HAP-1 (cell line): Measurements from ENCODE around the gene SMARCAL1.
"Not testable (repeated sequence)": the region's sequence is repeated elsewhere in the genome, so short reads cannot be mapped to it uniquely, and the experiment has no call there.

Experiments used
- DNase-seq, 2 experiments: peaks; one replicate each; pipeline ENCODE4 v3.0.0-alpha.2; 2016 to 2020; ENCODE audit warnings: low spot score in 2 of 2
- H3K27me3 ChIP-seq: fragments of 250-450 bp; sonication (Bioruptor Pico); 2 replicates; pipeline ENCODE4 v1.5.1; 2020; ENCODE audit warnings: low read depth, mild to moderate bottlenecking, moderate library complexity
- H3K36me3 ChIP-seq: fragments of 250-450 bp; sonication (Bioruptor Pico); replicated peaks from 2 replicates; pipeline ENCODE4 v1.5.1; 2020; ENCODE audit warnings: mild to moderate bottlenecking
- H3K4me1 ChIP-seq: fragments of 250-450 bp; sonication (Bioruptor Pico); 2 replicates; pipeline ENCODE4 v1.5.1; 2020; ENCODE audit warnings: mild to moderate bottlenecking
- H3K4me3 ChIP-seq: fragments of 250-450 bp; sonication (Bioruptor Pico); 2 replicates; pipeline ENCODE4 v1.5.1; 2020; ENCODE audit warnings: mild to moderate bottlenecking, moderate library complexity
- H3K9me3 ChIP-seq: fragments of 250-450 bp; sonication (Bioruptor Pico); 2 replicates; pipeline ENCODE4 v1.5.1; 2020; ENCODE audit warnings: mild to moderate bottlenecking, moderate library complexity
- in situ Hi-C: fragments of 300-500 bp; cut with MboI; formaldehyde crosslinking; loops from 3 replicates; pipeline ENCODE4 v1.14.3; 2020; ENCODE audit warnings: low sequenced_read_pairs, inconsistent platforms, mixed read lengths

Gene SMARCAL1

DNA sequence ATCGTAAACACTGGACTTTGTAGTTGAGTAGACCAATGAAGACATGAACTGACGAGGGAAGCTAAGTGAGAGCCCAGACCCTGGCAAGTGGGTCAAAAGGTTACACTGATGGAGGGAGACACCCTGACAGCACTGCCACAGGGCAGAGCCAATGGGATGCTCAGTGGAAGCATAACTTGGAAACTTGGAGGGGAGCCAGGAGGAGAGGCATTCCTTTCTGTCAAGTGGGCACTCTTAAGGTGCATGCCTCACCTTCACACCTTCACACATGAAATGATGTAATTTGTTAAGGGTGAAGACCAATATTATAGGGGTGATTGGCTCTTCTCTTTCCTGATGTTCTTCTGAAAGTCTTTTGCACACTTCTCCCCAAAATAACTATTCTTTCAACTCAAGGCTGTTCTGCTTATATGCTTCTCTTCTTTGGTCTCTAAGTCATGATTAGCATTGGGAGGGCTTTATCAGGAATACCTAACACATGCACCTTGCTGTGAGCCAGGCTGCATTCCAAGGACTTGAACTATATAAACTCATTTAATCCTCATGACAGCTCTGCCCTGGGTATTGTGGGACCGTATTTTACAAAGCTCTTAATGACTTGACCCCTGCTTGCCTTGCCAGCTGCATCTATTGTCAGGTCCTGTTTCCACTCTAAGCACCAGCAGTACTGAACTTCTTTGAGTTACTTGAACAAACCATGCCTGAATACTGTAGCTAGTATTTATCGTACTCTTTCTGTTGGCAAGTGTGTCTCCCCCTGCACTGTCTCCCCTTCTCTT lies 105.4 kb downstream of the SMARCAL1 start:
- Histone ChIP-seq H3K27me3 (no peaks in the 10 kb centered on the region), H3K4me1 (no peaks in the 10 kb centered on the region), H3K9me3 (no peaks in the 10 kb centered on the region), H3K4me3 (no peak overlapping the region), H3K36me3 (no peaks in the 10 kb centered on the region; the same call in 1 of the 2 replicates)
- DNase-seq = no peak
- in situ Hi-C loops = loop anchor here (5.0 to 25.0 kb wide), 2 partner anchors 150 to 995 kb away; no protein-coding TSS in a partner anchor

DNA sequence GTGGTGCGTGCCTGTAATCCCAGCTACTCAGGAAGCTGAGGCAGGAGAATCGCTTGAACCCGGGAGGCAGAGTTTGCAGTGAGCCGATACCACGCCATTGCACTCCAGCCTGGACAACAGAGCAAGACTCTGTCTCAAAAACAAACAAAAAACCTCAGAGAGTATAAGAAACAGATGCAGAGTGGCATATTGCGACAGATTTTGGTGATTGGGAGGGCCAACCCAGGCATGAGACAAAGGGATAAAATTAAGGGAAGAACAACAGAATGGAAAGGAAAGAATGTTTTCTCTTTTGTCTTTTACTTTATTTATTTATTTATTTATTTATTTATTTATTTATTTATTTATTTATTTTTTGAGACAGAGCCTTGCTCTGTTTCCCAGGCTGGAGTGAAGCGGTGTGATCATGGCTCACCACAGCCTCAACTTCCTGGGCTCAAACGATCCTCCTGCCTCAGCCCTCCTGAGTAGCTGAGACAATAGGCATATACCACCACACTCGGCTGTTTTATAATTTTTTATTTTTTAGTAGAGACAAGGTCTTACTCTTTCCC lies 106.4 kb downstream of the SMARCAL1 start:
- not testable (repeated sequence) for H3K27me3 ChIP-seq, H3K4me3 ChIP-seq, H3K36me3 ChIP-seq, DNase-seq, H3K4me1 ChIP-seq, H3K9me3 ChIP-seq
- in situ Hi-C loops = loop anchor here (5.0 to 25.0 kb wide), 2 partner anchors 149 to 994 kb away; no protein-coding TSS in a partner anchor

- Histone ChIP-seq H3K4me1 (no peaks in the 10 kb centered on the region), H3K4me3 (no peak overlapping the region), H3K27me3 (no peaks in the 10 kb centered on the region), H3K9me3 (no peaks in the 10 kb centered on the region), H3K36me3 (no peaks in the 10 kb centered on the region; the same call in 1 of the 2 replicates)
- peak; percentile 67 to 80 for DNase-seq
- in situ Hi-C loops = loop anchor here (5.0 to 25.0 kb wide), 2 partner anchors 148 to 993 kb away; no protein-coding TSS in a partner anchor
Measured at GRCh38 chr2:216519154-216519762, 107.0 kb downstream of the SMARCAL1 start.

DNA sequence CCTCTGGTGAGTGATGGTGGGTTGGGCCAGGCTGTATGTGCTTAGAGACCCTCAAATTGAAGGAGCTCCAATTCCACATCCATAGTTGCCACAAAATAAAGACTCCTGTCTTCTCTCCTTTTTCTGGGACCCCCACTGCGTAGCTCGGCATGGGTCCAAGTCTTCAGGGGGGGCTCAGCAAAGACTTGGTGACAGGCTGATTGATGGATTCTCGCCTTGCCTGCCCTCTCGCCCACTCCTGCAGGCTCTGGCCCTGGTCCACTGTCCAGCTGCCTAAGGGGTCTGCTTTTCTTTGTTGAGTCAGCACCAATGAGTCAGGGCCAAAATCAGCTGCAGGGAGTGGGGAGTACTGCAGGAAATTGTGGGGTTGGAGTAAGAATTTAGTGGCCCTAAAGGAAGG lies 107.8 kb downstream of the SMARCAL1 start:
- in situ Hi-C loops = loop anchor here (25.0 kb wide), 1 partner anchor 992 kb away; no protein-coding TSS in a partner anchor
- Histone ChIP-seq H3K9me3 (no peaks in the 10 kb centered on the region), H3K4me1 (no peaks in the 10 kb centered on the region), H3K36me3 (no peaks in the 10 kb centered on the region; the same call in 1 of the 2 replicates), H3K4me3 (no peak overlapping the region), H3K27me3 (no peaks in the 10 kb centered on the region)
- no peak for DNase-seq

- H3K4me1 ChIP-seq = no peaks in the 10 kb centered on the region
- H3K9me3 ChIP-seq = no peaks in the 10 kb centered on the region
- in situ Hi-C loops = loop anchor here (25.0 kb wide), 1 partner anchor 989 kb away; no protein-coding TSS in a partner anchor
- H3K36me3 ChIP-seq = no peaks in the 10 kb centered on the region; the same call in 1 of the 2 replicates
- H3K4me3 ChIP-seq = no peak overlapping the region
- H3K27me3 ChIP-seq = no peaks in the 10 kb centered on the region
- no peak for DNase-seq
Measured at GRCh38 chr2:216522892-216523502, 110.7 kb downstream of the SMARCAL1 start.

DNA sequence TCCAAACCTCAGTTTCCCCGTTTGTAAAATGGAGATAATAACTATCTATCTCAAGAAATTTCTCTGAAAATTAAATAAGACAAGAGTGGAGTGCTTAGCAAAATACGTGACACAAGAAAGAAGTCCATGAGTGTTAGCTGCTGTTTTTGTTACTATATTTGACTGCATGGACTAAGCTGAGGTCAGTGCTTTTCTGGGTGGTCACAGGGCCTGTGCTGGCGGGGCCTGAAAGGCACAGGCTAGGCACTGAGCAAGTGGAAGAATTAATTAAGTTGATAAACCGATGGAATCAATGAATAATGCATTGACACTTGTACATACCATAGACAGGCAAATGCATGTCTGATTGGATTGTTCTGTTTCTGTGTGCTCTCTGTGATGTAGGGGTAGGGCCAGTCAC lies 113.7 kb downstream of the SMARCAL1 start:
- no peaks in the 10 kb centered on the region; the same call in 1 of the 2 replicates for H3K36me3 ChIP-seq
- H3K4me3 ChIP-seq = no peak overlapping the region
- no peak for DNase-seq
- no peaks in the 10 kb centered on the region for H3K9me3 ChIP-seq
- H3K27me3 ChIP-seq = no peaks in the 10 kb centered on the region
- in situ Hi-C loops = loop anchor here (25.0 kb wide), 1 partner anchor 1186 kb away; no protein-coding TSS in a partner anchor
- no peaks in the 10 kb centered on the region for H3K4me1 ChIP-seq

DNA sequence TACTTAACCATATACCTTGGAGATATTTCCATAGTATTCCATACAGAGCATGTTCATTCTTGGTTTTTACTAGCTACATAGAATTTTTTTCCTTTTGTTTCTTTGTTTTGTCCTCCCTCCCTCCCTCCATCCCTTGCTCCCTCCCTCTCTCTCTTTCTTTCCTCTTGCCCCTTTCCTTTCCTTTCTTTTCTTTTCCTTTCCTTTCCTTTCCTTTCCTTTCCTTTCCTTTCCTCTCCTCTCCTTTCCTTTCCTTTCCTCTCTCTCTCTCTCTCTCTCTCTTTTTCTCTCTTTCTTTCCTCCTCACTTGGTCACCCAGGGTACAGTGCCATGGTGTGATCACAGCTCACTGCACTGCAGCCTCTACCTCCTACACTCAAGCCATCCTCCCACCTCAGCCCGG lies 114.7 kb downstream of the SMARCAL1 start:
- Histone ChIP-seq H3K9me3 (no peaks in the 10 kb centered on the region), H3K4me1 (no peaks in the 10 kb centered on the region), H3K36me3 (no peaks in the 10 kb centered on the region), H3K27me3 (no peaks in the 10 kb centered on the region), H3K4me3 (no peak overlapping the region)
- DNase-seq = no peak
- in situ Hi-C loops = loop anchor here (25.0 kb wide), 1 partner anchor 1185 kb away; no protein-coding TSS in a partner anchor

DNA sequence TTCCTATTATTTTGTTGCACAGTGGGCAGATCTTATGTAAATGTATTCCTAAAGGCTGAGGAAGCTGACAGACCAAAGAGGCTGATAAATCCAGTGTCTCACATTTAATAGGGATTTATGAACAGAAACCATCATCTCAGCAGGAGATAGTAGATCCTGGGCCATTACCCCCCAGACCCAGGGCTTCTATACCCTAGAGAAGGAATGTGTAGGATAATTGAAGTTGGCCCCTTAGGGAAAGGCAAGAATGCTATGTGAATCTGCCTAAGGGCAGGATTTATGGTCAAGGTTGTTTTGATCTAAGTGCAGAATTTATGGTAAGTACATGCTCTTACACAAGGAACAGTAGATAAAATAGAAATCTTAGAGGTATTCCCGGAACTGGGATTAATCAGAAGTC lies 115.3 kb downstream of the SMARCAL1 start:
- no peak for DNase-seq
- no peaks in the 10 kb centered on the region for H3K36me3 ChIP-seq
- no peaks in the 10 kb centered on the region for H3K27me3 ChIP-seq
- no peaks in the 10 kb centered on the region for H3K9me3 ChIP-seq
- H3K4me3 ChIP-seq = no peak overlapping the region
- no peaks in the 10 kb centered on the region for H3K4me1 ChIP-seq
- in situ Hi-C loops = loop anchor here (25.0 kb wide), 1 partner anchor 1185 kb away; no protein-coding TSS in a partner anchor

DNA sequence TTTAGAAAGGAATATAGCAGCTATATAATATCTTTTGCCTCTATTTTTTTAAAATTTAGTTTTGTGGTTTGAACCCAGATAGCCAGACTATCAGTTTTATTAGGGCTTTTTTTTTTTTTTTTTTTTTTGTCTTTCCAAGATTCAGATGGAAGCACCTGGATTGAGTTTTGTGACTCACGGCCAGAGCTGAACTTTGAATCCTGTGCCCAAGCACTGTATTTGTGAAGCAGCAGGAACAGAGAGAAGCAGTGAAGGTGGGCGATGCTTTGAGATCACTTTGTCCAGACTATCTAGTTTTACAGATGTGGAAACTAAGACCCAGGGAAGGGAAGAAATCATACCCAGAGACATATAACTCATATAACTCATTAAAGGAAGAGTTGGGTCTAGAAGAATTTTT lies 120.3 kb downstream of the SMARCAL1 start:
- Histone ChIP-seq H3K4me1 (no peaks in the 10 kb centered on the region), H3K4me3 (no peak overlapping the region), H3K36me3 (no peaks in the 10 kb centered on the region), H3K9me3 (no peaks in the 10 kb centered on the region), H3K27me3 (no peaks in the 10 kb centered on the region)
- no peak for DNase-seq
- in situ Hi-C loops = loop anchor here (25.0 kb wide), 1 partner anchor 1180 kb away; no protein-coding TSS in a partner anchor
